ENCODE results near the gene TRIM47.

TRIM47 gene

GRCh38 chr17:75880266-75880665 lies 1.9 kb upstream of the TRIM47 start:
- peaks cover 15% of the 10 kb centered on the region for H3K27me3 ChIP-seq
- H3K4me1 ChIP-seq: peaks cover 9% of the 10 kb centered on the region
- H3K9me3 ChIP-seq: no peaks in the 10 kb centered on the region
- no peak overlapping the region for H3K4me3 ChIP-seq (ENCODE audit: low read depth, low read length)
- H3K36me3 ChIP-seq: no peaks in the 10 kb centered on the region
- DNase-seq: no peak
- TF ChIP-seq CTCF (IDR thresholded peaks at IDR 0.05; ENCODE audit: low read depth, low read length): no peak

GRCh38 chr17:75877752-75878173 lies 618 bp downstream of the TRIM47 start:
- DNase-seq: peak; percentile 86
- Histone ChIP-seq H3K4me3 (ENCODE audit: low read depth, low read length) (peak overlapping the region; percentile 72), H3K36me3 (no peaks in the 10 kb centered on the region), H3K27me3 (peaks cover 15% of the 10 kb centered on the region), H3K9me3 (no peaks in the 10 kb centered on the region), H3K4me1 (peaks cover 9% of the 10 kb centered on the region)
- TF ChIP-seq CTCF (IDR thresholded peaks at IDR 0.05; ENCODE audit: low read depth, low read length): peak; percentile 33

- peaks cover 9% of the 10 kb centered on the region for H3K4me1 ChIP-seq
- H3K27me3 ChIP-seq: peaks cover 15% of the 10 kb centered on the region
- no peaks in the 10 kb centered on the region for H3K9me3 ChIP-seq
- H3K4me3 ChIP-seq (ENCODE audit: low read depth, low read length): peak overlapping the region; percentile 72
- no peaks in the 10 kb centered on the region for H3K36me3 ChIP-seq
- TF ChIP-seq CTCF (IDR thresholded peaks at IDR 0.05; ENCODE audit: low read depth, low read length): no peak
- peak; percentile 75 for DNase-seq
Measured at GRCh38 chr17:75876938-75877751, 1.2 kb downstream of the TRIM47 start.

GRCh38 chr17:75876190-75876937 lies 2.0 kb downstream of the TRIM47 start:
- peak overlapping the region; percentile 72 for H3K4me3 ChIP-seq (ENCODE audit: low read depth, low read length)

GRCh38 chr17:75875940-75876189 lies 2.5 kb downstream of the TRIM47 start:
- Histone ChIP-seq H3K4me3 (ENCODE audit: low read depth, low read length) (no peak overlapping the region), H3K4me1 (peaks cover 9% of the 10 kb centered on the region), H3K36me3 (no peaks in the 10 kb centered on the region), H3K27me3 (peaks cover 15% of the 10 kb centered on the region), H3K9me3 (no peaks in the 10 kb centered on the region)
- no peak for TF ChIP-seq CTCF (IDR thresholded peaks at IDR 0.05; ENCODE audit: low read depth, low read length)
- no peak for DNase-seq

More at GRCh38 chr17:75876190-75876937, 2.0 kb downstream of the TRIM47 start:
- Histone ChIP-seq H3K36me3 (no peaks in the 10 kb centered on the region), H3K27me3 (peaks cover 15% of the 10 kb centered on the region), H3K4me1 (peaks cover 9% of the 10 kb centered on the region), H3K9me3 (no peaks in the 10 kb centered on the region)
- TF ChIP-seq CTCF (IDR thresholded peaks at IDR 0.05; ENCODE audit: low read depth, low read length): peak; percentile 39; the same call in 1 of the 2 replicates
- DNase-seq: no peak
